Ascending aorta (tissue), 2 donors: Measurements from ENCODE around the gene KPNA5. TPM values are rescaled to one million over a fixed set of nuclear protein-coding genes. Genes with fewer than 3 reads are reported as not detected.
"Not testable (repeated sequence)": the region's sequence is repeated elsewhere in the genome, so short reads cannot be mapped to it uniquely, and the experiment has no call there.

Experiments used
- DNase-seq, 2 donors: peaks; one replicate each; pipeline ENCODE4 v3.0.0-alpha.2; 2019; ENCODE audit warnings: low spot score in 2 of 2
- H3K27ac ChIP-seq, 2 donors: fragments of 200-600 bp; sonication (generic); one replicate each; pipeline ENCODE4 v1.5.1; 2016 to 2017; ENCODE audit warnings: mild to moderate bottlenecking in 1 of 2
- H3K27me3 ChIP-seq: fragments of 200-600 bp; sonication (generic); one replicate; pipeline ENCODE4 v1.5.1; 2017
- H3K36me3 ChIP-seq, 2 donors: fragments of 200-600 bp; sonication (generic); one replicate each; pipeline ENCODE4 v1.5.1; 2016
- H3K4me1 ChIP-seq, 2 donors: fragments of 200-600 bp; sonication (generic); one replicate each; pipeline ENCODE4 v1.5.1; 2016 to 2017; ENCODE audit warnings: mild to moderate bottlenecking in 1 of 2
- H3K4me3 ChIP-seq, 2 donors: fragments of 200-600 bp; sonication (generic); one replicate each; pipeline ENCODE4 v1.5.1; 2016 to 2017; ENCODE audit warnings: mild to moderate bottlenecking in 1 of 2
- H3K9me3 ChIP-seq, 2 donors: fragments of 200-600 bp; sonication (generic); one replicate each; pipeline ENCODE4 v1.5.1; 2016
- intact Hi-C: fragments of 100-400 bp; cut with DNase I; formaldehyde crosslinking; loops from one replicate; pipeline ENCODE4 v1.15.1; 2023
- total RNA-seq: library from RNA; depleted of rRNA; stranded (reverse); fragments of >200 nt; gene quantifications from one replicate; pipeline ENCODE4 v1.1.0, GENCODE V29; 2016
- TF ChIP-seq, protein P1 (sequence below), 3 experiments: fragments of 200-600 bp in 2 of 3; fragments of 450-650 bp in 1 of 3; sonication (generic) in 2 of 3; IDR thresholded peaks; one replicate each; pipeline ENCODE4 v1.5.1; 2016 to 2019; ENCODE audit warnings: antibody characterized with exemption in 3 of 3, mild to moderate bottlenecking in 1 of 3, moderate library complexity in 1 of 3

The KPNA5 gene
- total RNA-seq, 1 donor from 2014 or later, result 0.96 TPM

DNA sequence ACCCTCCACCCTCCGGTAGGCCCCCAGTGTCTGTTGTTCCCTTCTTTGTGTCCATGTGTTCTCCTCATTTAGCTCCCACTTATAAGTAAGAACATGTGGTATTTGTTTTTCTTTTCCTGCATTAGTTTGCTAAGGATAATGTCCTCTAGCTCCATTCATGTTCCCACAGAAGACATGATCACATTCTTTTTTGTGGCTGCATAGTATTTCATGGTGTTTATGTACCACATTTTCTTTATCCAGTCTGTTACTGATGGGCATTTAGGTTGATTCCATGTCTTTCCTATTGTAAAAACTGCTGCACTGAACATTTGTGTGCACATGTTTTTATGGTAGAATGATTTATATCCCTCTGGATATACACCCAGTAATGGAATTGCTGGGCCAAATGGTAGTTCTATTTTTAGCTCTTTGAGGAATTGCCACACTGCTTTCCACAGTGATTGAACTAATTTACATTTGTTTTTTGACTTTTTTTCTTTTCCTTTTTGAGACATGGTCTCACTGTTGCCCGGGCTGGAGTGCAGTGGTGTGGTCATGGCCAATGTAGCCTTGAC lies 4.5 kb downstream of the KPNA5 start:
- Histone ChIP-seq H3K4me3 (no peak overlapping the region), H3K36me3 (peaks cover 0 to 6% of the 10 kb centered on the region in 2 donors), H3K4me1 (peaks cover 0 to 4% of the 10 kb centered on the region in 2 donors), H3K9me3 (no peaks in the 10 kb centered on the region), H3K27me3 (no peaks in the 10 kb centered on the region), H3K27ac (no peak overlapping the region)
- TF ChIP-seq, protein P1, sequence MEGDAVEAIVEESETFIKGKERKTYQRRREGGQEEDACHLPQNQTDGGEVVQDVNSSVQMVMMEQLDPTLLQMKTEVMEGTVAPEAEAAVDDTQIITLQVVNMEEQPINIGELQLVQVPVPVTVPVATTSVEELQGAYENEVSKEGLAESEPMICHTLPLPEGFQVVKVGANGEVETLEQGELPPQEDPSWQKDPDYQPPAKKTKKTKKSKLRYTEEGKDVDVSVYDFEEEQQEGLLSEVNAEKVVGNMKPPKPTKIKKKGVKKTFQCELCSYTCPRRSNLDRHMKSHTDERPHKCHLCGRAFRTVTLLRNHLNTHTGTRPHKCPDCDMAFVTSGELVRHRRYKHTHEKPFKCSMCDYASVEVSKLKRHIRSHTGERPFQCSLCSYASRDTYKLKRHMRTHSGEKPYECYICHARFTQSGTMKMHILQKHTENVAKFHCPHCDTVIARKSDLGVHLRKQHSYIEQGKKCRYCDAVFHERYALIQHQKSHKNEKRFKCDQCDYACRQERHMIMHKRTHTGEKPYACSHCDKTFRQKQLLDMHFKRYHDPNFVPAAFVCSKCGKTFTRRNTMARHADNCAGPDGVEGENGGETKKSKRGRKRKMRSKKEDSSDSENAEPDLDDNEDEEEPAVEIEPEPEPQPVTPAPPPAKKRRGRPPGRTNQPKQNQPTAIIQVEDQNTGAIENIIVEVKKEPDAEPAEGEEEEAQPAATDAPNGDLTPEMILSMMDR (IDR thresholded peaks at IDR 0.05), result no peak
- intact Hi-C loops, result no loop called here
- no peak for DNase-seq

DNA sequence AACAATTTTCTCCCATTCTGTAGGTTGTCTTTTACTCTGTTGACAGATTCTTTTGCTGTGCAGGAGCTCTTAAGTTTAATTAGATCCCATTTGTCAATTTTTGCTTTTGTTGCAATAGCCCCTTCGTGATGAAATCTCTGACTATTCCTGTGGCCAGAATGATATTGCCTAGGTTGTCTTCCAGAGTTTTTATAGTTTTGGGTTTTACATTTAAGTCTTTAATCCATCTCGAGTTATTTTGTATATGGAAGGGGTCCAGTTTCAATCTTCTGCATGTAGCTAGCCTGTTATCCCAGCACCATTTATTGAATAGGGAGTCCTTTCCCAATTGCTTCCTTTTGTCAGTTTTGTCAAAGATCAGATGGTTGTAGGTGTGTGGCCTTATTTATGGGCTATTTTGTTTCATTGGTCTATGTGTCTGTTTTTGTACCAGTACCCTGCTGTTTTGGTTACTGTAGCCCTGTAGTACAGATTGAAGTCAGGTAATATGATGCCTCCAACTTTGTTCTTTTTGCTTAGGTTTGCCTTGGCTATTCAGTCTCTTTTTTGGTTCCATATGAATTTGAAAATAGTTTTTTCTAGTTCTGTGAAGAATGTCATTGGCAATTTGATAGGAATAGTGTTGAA lies 5.6 kb downstream of the KPNA5 start:
- H3K4me3 ChIP-seq, intact Hi-C loops, H3K9me3 ChIP-seq, H3K4me1 ChIP-seq, H3K27me3 ChIP-seq, DNase-seq, H3K36me3 ChIP-seq, H3K27ac ChIP-seq: not testable (repeated sequence)

DNA sequence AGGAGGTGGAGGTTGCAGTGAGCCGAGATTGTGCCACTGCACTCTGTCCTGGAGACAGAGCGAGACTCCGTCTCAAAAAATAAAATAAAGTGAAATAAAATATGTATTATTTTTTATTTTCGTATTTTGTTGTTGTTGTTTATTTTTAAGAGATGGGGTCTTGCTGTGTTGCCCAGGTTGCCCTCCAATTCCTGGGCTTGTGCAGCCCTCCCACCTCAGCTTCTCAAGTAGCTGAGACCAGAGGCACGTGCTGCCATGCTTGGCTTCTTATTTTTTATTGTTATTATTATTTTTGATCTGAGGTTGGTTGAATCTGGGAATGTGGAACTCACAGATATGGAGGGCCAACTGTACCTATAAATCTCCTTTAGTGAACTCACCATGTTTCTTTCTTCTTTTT lies 10.1 kb downstream of the KPNA5 start:
- TF ChIP-seq, protein P1 (IDR thresholded peaks at IDR 0.05), result no peak
- intact Hi-C loops, result no loop called here
- no peak overlapping the region for H3K27ac ChIP-seq

DNA sequence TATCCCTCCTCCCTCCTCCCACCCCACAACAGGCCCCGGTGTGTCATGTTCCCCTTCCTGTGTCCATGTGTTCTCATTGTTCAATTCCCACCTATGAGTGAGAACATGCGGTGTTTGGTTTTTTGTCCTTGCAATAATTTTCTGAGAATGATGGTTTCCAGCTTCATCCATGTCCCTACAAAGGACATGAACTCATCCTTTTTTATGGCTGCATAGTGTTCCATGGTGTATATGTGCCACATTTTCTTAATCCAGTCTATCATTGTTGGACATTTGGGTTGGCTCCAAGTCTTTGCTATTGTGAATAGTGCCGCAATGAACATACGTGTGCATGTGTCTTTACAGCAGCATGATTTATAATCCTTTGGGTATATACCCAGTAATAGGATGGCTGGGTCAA lies 11.9 kb downstream of the KPNA5 start:
- DNase-seq, H3K4me3 ChIP-seq, H3K27me3 ChIP-seq, H3K4me1 ChIP-seq, intact Hi-C loops, H3K9me3 ChIP-seq, H3K27ac ChIP-seq: not testable (repeated sequence)
- peaks cover 2 to 14% of the 10 kb centered on the region in 2 donors for H3K36me3 ChIP-seq

More for the DNA sequence above, 10.1 kb downstream of the KPNA5 start:
- DNase-seq, result no peak
- Histone ChIP-seq H3K4me1 (no peaks in the 10 kb centered on the region), H3K9me3 (no peaks in the 10 kb centered on the region), H3K4me3 (no peak overlapping the region), H3K27me3 (no peaks in the 10 kb centered on the region), H3K36me3 (peaks cover 2 to 14% of the 10 kb centered on the region in 2 donors)

DNA sequence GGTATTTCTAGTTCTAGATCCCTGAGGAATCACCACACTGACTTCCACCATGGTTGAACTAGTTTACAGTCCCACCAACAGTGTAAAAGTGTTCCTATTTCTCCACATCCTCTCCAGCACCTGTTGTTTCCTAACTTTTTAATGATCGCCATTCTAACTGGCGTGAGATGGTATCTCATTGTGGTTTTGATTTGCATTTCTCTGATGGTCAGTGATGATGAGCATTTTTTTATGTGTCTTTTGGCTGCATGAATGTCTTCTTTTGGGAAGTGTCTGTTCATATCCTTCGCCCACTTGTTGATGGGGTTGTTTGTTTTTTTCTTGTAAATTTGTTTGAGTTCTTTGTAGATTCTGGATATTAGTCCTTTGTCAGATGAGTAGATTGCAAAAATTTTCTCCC lies 12.3 kb downstream of the KPNA5 start:
- DNase-seq, H3K9me3 ChIP-seq, H3K27ac ChIP-seq, H3K4me1 ChIP-seq, H3K27me3 ChIP-seq, H3K4me3 ChIP-seq, intact Hi-C loops: not testable (repeated sequence)
- peaks cover 2 to 14% of the 10 kb centered on the region in 2 donors for H3K36me3 ChIP-seq

DNA sequence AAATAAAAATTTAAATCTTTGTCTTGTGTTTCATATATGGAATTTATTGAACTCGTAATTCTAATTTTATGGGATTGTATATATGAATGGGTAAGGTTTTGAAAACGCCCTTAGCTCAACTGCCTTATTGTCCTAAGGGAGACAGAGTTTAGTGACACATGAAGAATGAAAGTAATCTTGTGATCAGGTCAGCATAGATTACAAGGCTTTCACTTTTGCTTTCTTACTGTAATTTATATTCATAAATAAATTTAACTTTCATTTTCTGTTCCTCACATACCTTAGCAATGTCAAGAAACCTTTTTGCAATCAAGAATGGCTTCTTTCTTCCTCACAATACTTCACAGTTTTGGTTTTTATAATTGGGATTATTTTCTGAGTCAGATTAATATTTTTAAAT lies 14.4 kb downstream of the KPNA5 start:
- DNase-seq, result no peak
- TF ChIP-seq, protein P1 (IDR thresholded peaks at IDR 0.05), result no peak
- H3K4me3 ChIP-seq, result no peak overlapping the region
- no peaks in the 10 kb centered on the region for H3K4me1 ChIP-seq
- no peaks in the 10 kb centered on the region for H3K27me3 ChIP-seq
- intact Hi-C loops, result no loop called here
- H3K9me3 ChIP-seq, result no peaks in the 10 kb centered on the region
- no peak overlapping the region for H3K27ac ChIP-seq
- H3K36me3 ChIP-seq, result peaks cover 2 to 17% of the 10 kb centered on the region in 2 donors

DNA sequence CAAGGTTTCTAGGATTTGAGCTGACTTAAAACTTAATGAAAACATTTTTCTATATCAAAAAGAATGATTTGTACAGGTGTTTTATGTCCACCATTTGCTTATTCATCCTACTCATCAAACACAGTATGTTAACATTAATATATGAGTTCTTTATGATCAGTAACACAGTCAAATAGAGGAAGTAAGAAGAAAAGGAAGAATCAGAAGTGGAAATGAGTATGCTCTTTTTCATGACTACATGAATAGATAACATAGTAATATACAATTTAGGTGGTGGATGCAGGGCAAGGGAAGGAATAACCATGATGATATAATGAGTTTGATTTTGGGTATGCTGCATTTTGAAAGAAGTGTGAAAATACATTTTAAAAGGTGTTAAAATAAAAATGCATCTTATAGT lies 16.5 kb downstream of the KPNA5 start:
- H3K9me3 ChIP-seq, result no peaks in the 10 kb centered on the region
- DNase-seq, result no peak
- H3K4me3 ChIP-seq, result no peak overlapping the region

DNA sequence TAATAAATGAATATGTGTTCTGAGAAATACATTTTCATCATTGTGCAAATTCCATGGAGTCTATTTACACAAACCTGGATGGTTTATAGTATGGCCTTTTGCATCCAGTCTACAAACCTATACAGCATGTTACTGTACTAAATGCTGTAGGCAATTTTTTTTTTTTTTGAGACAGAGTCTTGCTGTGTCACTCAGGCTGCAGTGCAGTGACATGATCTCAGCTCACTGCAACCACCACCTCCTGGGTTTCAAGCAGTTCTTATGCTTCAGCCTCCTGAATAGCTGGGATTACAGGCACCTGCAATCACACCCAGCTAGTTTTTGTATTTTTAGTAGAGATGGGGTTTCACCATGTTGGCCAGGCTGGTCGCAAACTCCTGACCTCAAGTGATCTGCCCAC lies 22.9 kb downstream of the KPNA5 start:
- H3K36me3 ChIP-seq, result peaks cover 8 to 51% of the 10 kb centered on the region in 2 donors
- H3K27me3 ChIP-seq, H3K9me3 ChIP-seq, H3K27ac ChIP-seq, H3K4me1 ChIP-seq, intact Hi-C loops, DNase-seq, H3K4me3 ChIP-seq: not testable (repeated sequence)

More for the DNA sequence above, 16.5 kb downstream of the KPNA5 start:
- intact Hi-C loops, result no loop called here
- H3K27ac ChIP-seq, result no peak overlapping the region
- TF ChIP-seq, protein P1 (IDR thresholded peaks at IDR 0.05), result no peak
- H3K4me1 ChIP-seq, result peaks cover 0 to 4% of the 10 kb centered on the region in 2 donors
- no peaks in the 10 kb centered on the region for H3K27me3 ChIP-seq
- peaks cover 0 to 17% of the 10 kb centered on the region in 2 donors for H3K36me3 ChIP-seq
